CD4-positive, alpha-beta T cell treated with Interleukin-6 at 100 ng/mL for 8 hours (primary cell): ENCODE data around the gene LDLRAD4.

ENCODE experiments used
- DNase-seq: peaks from one replicate; pipeline ENCODE4 v3.0.0-alpha.2; 2020; ENCODE audit warnings: mixed read lengths, low spot score

The LDLRAD4 gene

DNA sequence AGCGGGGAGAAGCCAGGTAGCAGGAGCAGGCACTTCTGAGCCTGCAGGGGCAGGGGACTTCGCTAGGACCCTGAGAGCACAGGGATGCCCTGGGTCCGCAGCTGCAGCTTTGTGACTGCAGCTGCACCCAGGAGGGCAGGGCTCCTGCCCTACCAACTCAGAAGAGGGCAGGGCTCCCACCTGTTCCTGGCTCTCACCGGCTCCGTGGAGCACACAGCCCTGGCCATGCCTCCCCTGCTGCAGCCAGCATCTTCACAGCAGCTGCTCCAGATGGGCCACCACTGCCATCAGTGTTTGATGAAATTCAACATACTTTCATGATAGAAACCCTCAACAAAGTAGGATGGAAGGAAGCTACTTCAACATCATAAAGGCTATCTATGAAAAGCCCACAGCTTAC, 415.1 kb downstream of the LDLRAD4 start:
- no peak for DNase-seq

DNA sequence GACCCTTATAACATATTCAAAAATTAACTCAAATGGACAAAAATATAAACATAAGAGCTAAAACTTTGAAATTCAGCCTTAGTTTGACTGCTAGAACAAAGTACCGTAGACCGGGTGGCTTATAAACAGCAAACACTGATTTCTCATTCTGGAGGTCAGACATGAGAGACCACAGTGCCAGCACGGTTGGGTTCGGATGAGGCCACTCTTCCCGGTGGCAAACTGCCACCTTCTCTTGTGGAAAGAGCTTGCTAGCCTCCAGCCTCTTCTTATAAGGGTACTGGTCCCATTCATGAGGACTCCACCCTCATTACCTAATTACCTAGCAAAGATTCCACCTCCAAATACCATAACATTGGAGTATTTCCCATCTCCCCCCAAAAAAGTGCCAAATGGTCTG, 416.5 kb downstream of the LDLRAD4 start:
- no peak for DNase-seq

DNA sequence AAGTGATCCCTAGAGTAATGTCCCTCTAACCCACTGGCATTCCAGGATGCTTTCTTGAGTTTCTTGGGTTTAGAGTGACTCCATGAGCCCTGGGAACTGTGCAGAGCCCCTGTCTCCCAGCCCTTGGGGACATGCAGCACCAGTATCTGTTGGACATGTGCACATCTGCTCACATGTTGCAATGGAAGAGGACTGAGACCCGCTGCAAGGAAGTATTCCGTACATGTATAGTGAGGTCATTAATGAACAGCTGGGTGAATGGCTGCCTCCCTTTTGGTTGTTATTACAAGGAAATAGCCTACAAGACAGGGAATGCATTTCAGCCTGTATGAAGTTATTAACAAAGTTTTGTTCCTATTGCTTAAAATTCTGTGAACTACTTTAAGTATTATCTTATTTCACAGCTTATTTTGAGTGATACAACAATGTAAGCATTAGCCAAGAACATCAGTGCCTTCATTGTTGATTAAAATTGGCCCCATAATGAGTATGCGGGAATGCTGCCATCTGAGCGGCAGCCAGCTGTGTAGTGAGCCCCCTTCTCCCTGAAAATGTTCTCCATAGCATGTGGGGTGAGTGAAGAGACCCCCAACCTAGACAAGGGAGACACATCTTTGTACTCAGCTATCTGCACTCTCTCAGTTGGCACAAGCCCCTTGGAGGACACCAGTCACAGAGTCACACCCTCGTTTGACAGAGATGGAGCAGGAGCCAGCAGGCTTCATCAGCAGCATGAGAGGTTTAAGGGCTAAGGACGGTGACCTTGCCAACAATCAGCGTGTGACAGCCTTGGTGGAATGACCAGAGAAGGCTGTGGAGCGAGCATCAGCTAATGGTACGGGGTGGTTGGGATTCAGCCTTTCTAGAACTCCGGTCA, 420.4 kb downstream of the LDLRAD4 start:
- DNase-seq: no peak

DNA sequence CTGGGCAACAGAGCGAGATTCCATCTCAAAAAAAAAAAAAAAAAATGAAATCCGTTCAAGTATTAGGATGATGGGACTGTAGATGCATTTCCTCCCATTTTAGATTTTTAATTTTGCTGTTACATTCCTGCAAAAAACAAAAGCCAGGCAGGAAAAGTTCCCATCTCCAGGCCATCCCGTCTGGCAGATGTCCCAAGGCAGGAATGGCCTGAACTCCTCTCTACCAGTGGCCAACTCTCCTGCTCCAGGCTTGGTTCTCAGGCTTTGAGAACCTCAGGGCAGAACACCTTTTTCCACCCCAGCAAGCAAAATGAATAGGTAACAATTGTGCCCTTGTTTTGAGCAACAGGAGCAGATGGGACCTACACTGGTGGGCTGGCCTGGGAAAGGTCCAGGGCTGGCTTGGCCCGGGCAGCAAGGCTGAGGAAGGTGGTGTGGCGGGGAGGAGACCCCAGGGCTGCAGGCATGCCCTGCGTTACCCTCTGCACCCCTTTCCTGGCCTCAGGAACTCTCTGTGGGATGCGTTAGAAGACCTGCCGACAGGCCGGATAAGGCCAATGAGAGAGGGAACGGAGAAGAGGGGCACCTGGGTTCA, 421.8 kb downstream of the LDLRAD4 start:
- DNase-seq: no peak

GRCh38 chr18:13641551-13642439, 423.2 kb downstream of the LDLRAD4 start:
- DNase-seq: no peak

DNA sequence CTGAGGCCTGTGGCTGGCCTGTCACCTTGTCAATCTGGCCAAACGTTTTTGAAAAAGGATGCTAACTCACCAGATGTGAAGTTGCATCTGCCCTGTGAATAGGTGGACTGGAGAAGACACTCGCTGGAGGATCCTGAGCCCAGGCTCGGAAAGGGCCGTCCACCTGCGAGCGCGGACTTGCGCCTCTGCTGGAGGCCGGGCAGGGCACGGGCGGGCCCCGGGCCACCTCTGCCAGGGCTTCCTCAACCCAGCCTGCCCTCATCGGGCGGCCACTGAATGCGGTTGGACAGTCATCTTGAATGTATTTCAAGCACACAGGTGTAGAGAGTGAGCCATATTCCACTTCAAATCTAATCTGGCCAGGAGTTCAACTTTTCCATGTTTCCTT, 423.9 kb downstream of the LDLRAD4 start:
- DNase-seq: no peak

DNA sequence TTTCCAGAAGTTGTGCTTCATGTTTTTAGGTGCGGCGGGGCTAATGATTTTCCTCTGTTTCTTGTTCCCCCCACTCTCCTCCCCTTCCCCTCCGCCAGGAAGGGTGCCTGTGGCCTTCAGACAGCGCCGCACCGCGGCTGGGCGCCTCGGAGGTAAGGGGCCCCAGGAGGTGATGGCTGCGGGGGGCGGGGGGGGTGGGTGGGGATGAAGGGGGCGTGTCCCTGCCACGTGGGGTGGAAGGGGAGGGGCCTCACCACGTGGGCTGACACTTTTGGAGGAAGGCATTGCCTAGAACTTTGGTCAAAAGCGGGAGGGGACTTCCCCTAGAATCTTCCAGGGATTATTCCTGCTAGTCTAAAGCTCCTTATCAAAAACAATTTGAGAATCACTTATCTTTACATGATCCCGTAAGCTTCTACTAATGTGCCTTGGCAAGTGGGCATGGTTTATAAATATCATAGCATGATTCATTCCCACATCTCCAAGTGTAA, 424.7 kb downstream of the LDLRAD4 start:
- DNase-seq: no peak

- DNase-seq: no peak
Observed at GRCh38 chr18:13645093-13645492, 426.5 kb downstream of the LDLRAD4 start.

GRCh38 chr18:13646633-13647032, 428.1 kb downstream of the LDLRAD4 start:
- no peak for DNase-seq

DNA sequence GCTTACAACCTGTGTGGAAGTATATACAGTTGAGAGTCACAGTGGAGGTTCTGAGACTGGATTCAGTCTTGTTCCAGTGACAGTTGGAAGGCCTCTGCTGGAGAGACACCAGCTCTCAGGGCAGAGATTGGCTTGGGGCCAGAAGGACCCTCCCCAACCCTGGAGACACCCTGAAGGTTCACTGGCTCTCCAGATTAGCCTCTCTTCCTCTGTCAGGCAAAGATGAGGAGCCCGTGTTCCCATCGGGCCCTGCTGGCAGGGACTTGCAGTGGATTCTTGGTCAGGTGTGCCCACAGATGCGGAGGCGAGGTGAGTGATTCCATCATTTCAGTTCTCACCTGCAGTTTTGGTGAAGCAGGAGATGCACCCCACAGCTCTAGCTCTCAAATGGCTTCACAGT, 429.2 kb downstream of the LDLRAD4 start:
- DNase-seq: no peak

DNA sequence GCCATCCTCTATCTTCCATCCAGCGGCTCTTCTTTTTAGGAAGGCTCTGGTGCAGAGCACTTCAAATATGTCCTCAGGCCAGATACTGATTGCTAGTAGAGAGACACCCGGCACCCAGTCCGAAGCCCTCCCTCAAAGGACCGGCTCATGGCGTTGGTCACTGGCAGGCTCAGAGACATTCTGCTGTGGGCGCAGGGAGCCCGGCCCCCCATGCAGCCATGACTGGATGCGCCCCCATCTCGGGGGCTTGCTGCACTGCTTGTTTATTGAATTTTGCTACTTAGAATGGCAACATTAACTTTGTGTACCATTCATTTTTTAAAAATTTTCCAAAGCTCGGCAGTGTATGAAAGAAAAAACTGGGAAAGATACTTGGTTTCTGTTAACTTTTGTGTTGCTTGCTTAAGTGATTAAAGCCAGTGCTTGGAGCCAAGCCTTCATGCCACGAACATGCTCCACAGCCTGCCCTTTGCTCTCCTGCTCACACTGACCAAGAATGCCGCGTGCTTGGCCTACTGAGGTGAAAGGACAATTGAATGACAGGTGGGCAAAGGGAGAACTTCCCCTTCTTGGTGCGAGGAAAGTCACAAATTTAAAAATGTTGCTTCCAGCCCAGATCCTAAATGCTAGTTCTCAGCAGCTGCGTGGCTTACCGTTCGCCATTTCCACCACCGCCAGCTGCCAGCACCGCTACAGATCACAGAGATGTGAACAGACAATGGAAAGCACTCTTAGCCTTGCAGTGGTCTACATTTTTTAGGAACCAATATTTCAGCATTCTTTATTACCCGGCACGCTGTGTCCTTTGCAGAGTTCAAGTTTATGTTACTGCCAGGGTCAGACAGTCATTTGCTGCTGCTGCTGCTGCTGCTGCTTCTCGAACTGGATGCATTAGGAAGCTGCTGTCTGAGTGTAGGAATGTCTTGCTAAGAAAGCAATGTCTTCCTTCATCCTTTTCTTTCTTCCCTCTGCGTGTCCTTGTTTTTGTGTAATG, 431.1 kb downstream of the LDLRAD4 start:
- no peak for DNase-seq

- no peak for DNase-seq
Observed at GRCh38 chr18:13653746-13654433, 435.3 kb downstream of the LDLRAD4 start.

DNA sequence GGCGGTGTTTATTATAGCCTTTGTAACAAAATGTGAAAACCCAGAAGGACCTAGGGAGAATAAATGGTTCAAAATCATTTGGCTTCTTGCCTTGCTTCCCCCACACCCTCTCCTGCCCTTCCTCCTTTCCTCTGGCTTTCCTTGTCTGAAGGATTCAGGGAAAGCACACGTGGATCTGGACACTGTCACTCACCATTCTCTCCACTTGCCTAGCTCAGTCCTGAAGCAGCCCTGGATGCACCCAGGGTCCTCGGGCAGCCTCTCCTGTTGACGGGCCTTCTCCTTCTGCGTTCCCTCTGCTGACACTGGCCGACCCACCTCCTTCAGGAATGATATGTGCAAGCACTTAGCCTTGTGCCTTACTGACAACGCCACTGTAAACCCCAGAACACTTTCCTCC, 439.4 kb downstream of the LDLRAD4 start:
- DNase-seq: no peak

DNA sequence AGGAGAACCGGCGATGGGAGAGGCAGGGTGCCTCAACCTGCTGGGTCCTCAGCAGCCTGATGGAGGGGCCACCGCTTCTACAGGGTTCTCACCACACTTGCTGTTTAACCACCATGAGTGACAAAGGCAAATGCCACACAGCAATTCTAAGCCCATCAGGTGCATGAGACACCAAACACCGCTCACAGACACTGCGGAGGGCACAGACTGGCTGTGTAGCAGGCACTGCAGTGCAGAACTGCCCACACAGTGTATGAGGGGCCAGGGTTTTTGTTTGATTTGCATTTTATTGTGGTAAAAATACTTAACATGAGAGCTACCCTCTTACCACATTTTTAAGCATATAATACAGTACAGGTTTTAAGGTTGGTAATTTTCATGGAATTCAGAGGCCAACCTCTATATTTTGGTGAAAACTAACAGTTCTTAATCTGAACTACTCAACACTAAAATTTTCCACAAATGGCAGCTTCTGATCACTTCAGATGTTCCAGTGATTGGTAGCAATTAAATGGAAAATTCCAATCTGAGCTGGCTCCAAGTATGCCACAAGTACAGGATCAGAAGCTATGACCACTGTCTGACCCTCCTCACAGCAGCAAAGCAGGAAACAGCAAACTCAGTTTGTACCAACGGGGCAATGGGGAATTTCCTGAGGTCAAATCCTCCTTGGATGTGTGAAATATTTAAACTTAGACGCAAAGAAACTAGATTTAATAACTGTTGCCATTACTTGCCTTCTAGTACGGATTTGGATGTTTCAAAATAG, 440.1 kb downstream of the LDLRAD4 start:
- no peak for DNase-seq

DNA sequence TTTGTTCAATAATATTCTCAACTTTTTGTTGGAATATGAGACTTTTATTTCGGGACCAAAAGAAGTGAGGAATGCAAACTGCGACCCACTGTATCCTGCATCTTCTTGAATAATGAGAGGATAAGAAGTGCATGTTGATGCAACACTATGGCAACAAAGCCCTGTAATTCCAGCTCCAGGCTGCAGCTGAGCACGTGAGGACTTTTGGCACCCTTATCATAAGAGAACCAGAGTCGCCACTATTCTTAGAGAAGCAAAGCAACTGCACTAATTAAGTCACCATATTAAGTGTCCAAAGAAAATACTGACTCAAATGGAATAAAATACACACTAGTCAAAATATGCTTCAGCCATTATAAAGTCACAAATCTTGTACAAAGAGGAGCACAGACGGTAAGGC, 441.9 kb downstream of the LDLRAD4 start:
- DNase-seq: no peak

- no peak for DNase-seq
Observed at GRCh38 chr18:13661051-13661778, 442.7 kb downstream of the LDLRAD4 start.

DNA sequence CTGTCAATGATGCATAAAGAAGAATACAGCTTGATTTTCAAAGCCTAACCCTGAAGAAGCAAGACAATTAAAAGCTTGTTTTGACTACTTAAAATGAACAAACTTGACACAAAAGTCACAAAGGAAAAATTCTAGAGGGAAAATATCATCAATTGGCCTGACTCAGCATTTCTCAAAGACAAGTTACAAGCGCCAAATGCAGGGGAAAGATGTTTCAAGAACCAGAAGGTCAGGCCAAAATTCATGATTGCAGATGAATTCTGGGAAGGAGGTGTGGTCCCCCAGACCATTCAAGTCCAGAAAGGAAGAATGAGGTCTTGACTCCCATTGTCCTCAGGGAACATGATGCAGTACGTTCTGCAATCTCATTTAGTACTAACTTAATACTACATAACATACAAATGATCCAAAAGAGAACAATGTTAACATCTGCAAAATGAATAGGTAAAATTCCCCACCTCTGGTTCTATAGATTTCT, 443.3 kb downstream of the LDLRAD4 start:
- no peak for DNase-seq

DNA sequence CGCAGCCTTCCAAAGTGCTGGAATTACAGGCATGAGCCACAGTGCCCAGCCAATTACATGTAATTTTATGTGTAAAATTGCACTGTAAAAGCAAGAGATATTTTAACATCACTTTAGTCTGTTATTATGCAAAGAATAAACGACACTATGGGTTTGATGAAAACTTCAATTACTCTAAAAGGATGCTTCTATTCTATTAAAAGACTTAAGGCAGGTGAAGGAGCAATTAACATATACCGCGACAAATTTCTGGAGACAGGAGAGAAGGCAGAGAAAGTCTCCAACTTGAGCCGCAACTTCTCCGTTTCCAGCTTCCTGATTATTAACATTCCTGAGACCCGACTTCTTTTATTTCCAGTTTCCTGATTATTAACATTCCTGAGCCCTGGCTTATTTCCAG, 454.1 kb downstream of the LDLRAD4 start:
- DNase-seq: no peak

GRCh38 chr18:13676471-13676870, 457.9 kb downstream of the LDLRAD4 start:
- DNase-seq: no peak
